GM12874 (cell line): Measurements from ENCODE around the gene PLCH1.

Experiments
- CTCF ChIP-seq: IDR thresholded peaks from 2 replicates; pipeline ENCODE4 v1.5.1; 2011; ENCODE audit warnings: low read depth, mild to moderate bottlenecking, control low read depth, low read length, moderate library complexity; ENCODE audit not compliant: insufficient read depth

PLCH1 gene

GRCh38 chr3:155743606-155744005, 1.3 kb downstream of the PLCH1 start:
- TF ChIP-seq CTCF, result no peak

GRCh38 chr3:155742349-155742965, 2.4 kb downstream of the PLCH1 start:
- no peak for TF ChIP-seq CTCF

- TF ChIP-seq CTCF, result no peak
These were observed 3.3 kb downstream of the PLCH1 start for GRCh38 chr3:155741603-155742002.

- no peak for TF ChIP-seq CTCF
These were observed 3.8 kb downstream of the PLCH1 start for GRCh38 chr3:155741101-155741500.

- no peak for TF ChIP-seq CTCF
These were observed 5.7 kb downstream of the PLCH1 start for GRCh38 chr3:155739154-155739553.

GRCh38 chr3:155738580-155739076, 6.2 kb downstream of the PLCH1 start:
- no peak for TF ChIP-seq CTCF

- no peak for TF ChIP-seq CTCF
These were observed 6.9 kb downstream of the PLCH1 start for GRCh38 chr3:155737844-155738460.
